K562 (cell line): Measurements from ENCODE around the gene POU2F3. TPM values are rescaled to one million over a fixed set of nuclear protein-coding genes. Genes with fewer than 3 reads are reported as not detected.

Experiments
- ATAC-seq: fragments of 200-7000 bp; cut with Tn5 transposase; 3 replicates; pipeline ENCODE4 v1.9.1; 2020; ENCODE audit warnings: moderate library complexity
- BruUV-seq: library from RNA; stranded (reverse); fragments of 400-500 nt; replicated peaks from 2 replicates; lab custom pipeline; 2021; lab: Mats Ljungman, UMichigan
- CTCF ChIA-PET: fragments of 300-600 bp; formaldehyde crosslinking; extraction: SDS; loops from one replicate; lab custom pipeline; 2021; ENCODE audit warnings: low intra/inter-chr PET ratio; lab: Yijun Ruan, JAX
- POLR2A ChIA-PET: fragments of 300-600, 350-650 bp; sonication (Branson Sonifier 250); formaldehyde crosslinking; extraction: SDS; loops from one replicate; lab custom pipeline; 2021; ENCODE audit warnings: antibody characterized with exemption, inconsistent platforms; lab: Yijun Ruan, JAX
- DNase-seq, 4 experiments: peaks; one replicate each; pipeline versions ENCODE4 v3.0.0 to v3.0.0-alpha.2; 2011 to 2018; ENCODE audit warnings: low spot score in 3 of 4, mixed read lengths in 3 of 4; ENCODE audit errors: extremely low read depth in 1 of 4
- FAIRE-seq: peaks from 2 replicates; lab custom pipeline; 2011; peaks lifted over from hg19 to GRCh38; lab: Jason Lieb, UNC
- H2AFZ ChIP-seq: 2 replicates; pipeline ENCODE4 v1.6.0; 2011; ENCODE audit warnings: low read depth, low read length, control low read depth, inconsistent platforms
- H3K27ac ChIP-seq: fragments of 200-600 bp; 3 replicates; pipeline ENCODE4 v1.8.0; 2011; ENCODE audit warnings: low read depth, mild to moderate bottlenecking, control low read depth, inconsistent platforms, low read length, moderate library complexity, mixed read lengths; ENCODE audit errors: extremely low read depth
- H3K27me3 ChIP-seq, 2 experiments: fragments of 300-600 bp in 1 of 2; 2 replicates in 1 of 2; 3 replicates in 1 of 2; pipeline versions ENCODE4 v1.6.0 to v1.8.0; 2011; ENCODE audit warnings: inconsistent platforms in 2 of 2, low read length in 2 of 2, mild to moderate bottlenecking in 1 of 2, mixed read lengths in 1 of 2, moderate library complexity in 1 of 2; ENCODE audit not compliant: control insufficient read depth in 2 of 2, insufficient read depth in 2 of 2
- H3K36me3 ChIP-seq: fragments of 300-600 bp; 3 replicates; pipeline ENCODE4 v1.8.0; 2011; ENCODE audit warnings: mild to moderate bottlenecking, low read length, inconsistent platforms; ENCODE audit not compliant: control insufficient read depth, insufficient read depth
- H3K4me1 ChIP-seq, 2 experiments: fragments of 200-600 bp in 1 of 2; replicated peaks in 1 of 2; 2 replicates in 1 of 2; 3 replicates in 1 of 2; pipeline versions ENCODE4 v1.5.1 to v1.8.0; 2011; ENCODE audit warnings: inconsistent platforms in 2 of 2, low read length in 2 of 2, mild to moderate bottlenecking in 1 of 2, mixed read lengths in 1 of 2, moderate library complexity in 1 of 2; ENCODE audit not compliant: control insufficient read depth in 2 of 2, insufficient read depth in 2 of 2
- H3K4me2 ChIP-seq: 2 replicates; pipeline ENCODE4 v1.6.1; 2011; ENCODE audit warnings: low read length, control low read depth, inconsistent platforms, mixed read lengths; ENCODE audit not compliant: insufficient read depth
- H3K4me3 ChIP-seq: fragments of 200-600 bp; sonication (generic), shearing (Covaris generic); 2 replicates; pipeline ENCODE4 v1.5.1; 2016; ENCODE audit warnings: control low read depth, inconsistent platforms
- H3K79me2 ChIP-seq: fragments of 200-600 bp; 3 replicates; pipeline ENCODE4 v1.8.0; 2011; ENCODE audit warnings: low read length, inconsistent platforms; ENCODE audit not compliant: control insufficient read depth, insufficient read depth
- H3K9ac ChIP-seq, 2 experiments: 2 replicates each; pipeline versions ENCODE4 v1.6.0 to v1.6.1; 2011; ENCODE audit warnings: low read depth in 2 of 2, low read length in 2 of 2, control low read depth in 1 of 2, inconsistent platforms in 1 of 2, mild to moderate bottlenecking in 1 of 2, mixed read lengths in 1 of 2; ENCODE audit not compliant: insufficient read depth in 1 of 2
- H3K9me1 ChIP-seq: one replicate; pipeline ENCODE4 v1.6.0; 2011; ENCODE audit warnings: inconsistent platforms, mild to moderate bottlenecking, low read length, moderate library complexity; ENCODE audit not compliant: control insufficient read depth, insufficient read depth
- H3K9me3 ChIP-seq: replicated peaks from 2 replicates; pipeline ENCODE4 v1.5.1; 2011; ENCODE audit warnings: low read depth, low read length, inconsistent platforms; ENCODE audit not compliant: control insufficient read depth, insufficient read depth
- H4K20me1 ChIP-seq: replicated peaks from 2 replicates; pipeline ENCODE4 v1.6.1; 2011; ENCODE audit warnings: low read length, inconsistent platforms, mixed read lengths; ENCODE audit not compliant: control insufficient read depth, insufficient read depth
- ETV1 ChIP-seq: fragments of 450-650 bp; conservative IDR thresholded peaks from 2 replicates; pipeline ENCODE4 v1.6.1; 2016; ENCODE audit warnings: missing genetic modification characterization, control low read depth, low read depth, missing compliant biosample characterization
- GATAD2B ChIP-seq: fragments of 450-650 bp; IDR thresholded peaks from 2 replicates; pipeline ENCODE4 v1.6.1; 2017; ENCODE audit warnings: mild to moderate bottlenecking, borderline replicate concordance
- KDM5B ChIP-seq: fragments of 200-600 bp; sonication (generic); IDR thresholded peaks from 2 replicates; pipeline ENCODE4 v1.6.1; 2012; ENCODE audit warnings: low read depth, mild to moderate bottlenecking, moderate library complexity, low read length, control low read depth, inconsistent platforms; ENCODE audit not compliant: insufficient replicate concordance
- LCOR ChIP-seq: sonication (generic); formaldehyde crosslinking; IDR thresholded peaks from 2 replicates; pipeline ENCODE4 v1.8.0; 2022; ENCODE audit warnings: mild to moderate bottlenecking, missing genetic modification reagents
- MEF2A ChIP-seq: IDR thresholded peaks from 2 replicates; pipeline ENCODE4 v1.6.1; 2011; ENCODE audit warnings: low read depth, mild to moderate bottlenecking, low read length, moderate library complexity; ENCODE audit not compliant: control insufficient read depth
- RBFOX2 ChIP-seq: fragments of 200-400 bp; formaldehyde crosslinking; IDR thresholded peaks from 2 replicates; pipeline ENCODE4 v1.6.1; 2017; ENCODE audit warnings: low read depth, mild to moderate bottlenecking, low read length, moderate library complexity
- SPI1 ChIP-seq: IDR thresholded peaks from 2 replicates; pipeline ENCODE4 v1.6.1; 2011; ENCODE audit warnings: low read depth, low read length, control low read depth, borderline replicate concordance
- TFAM ChIP-seq: fragments of 250-450 bp; sonication (Bioruptor Pico); conservative IDR thresholded peaks from 2 replicates; pipeline ENCODE4 v1.5.0; 2021; ENCODE audit warnings: mild to moderate bottlenecking, moderate library complexity
- ZBED1 ChIP-seq: IDR thresholded peaks from 2 replicates; pipeline ENCODE4 v1.6.1; 2014
- ZNF232 ChIP-seq: sonication (generic); formaldehyde crosslinking; IDR thresholded peaks from 2 replicates; pipeline ENCODE4 v1.8.0; 2022; ENCODE audit warnings: mild to moderate bottlenecking, missing genetic modification reagents
- ZNF436 ChIP-seq: fragments of 250-450, 450-650 bp; sonication (Bioruptor Pico); formaldehyde crosslinking; IDR thresholded peaks from 2 replicates; pipeline ENCODE4 v1.7.0; 2020; ENCODE audit warnings: mild to moderate bottlenecking
- ZNF644 ChIP-seq: fragments of 200-800 bp; sonication (Bioruptor generic); IDR thresholded peaks from 2 replicates; pipeline ENCODE4 v1.6.1; 2016; ENCODE audit warnings: low read depth, missing genetic modification characterization, missing compliant biosample characterization
- WGBS: fragments of 100-300 bp; shearing (Covaris generic); methylation state at CpG from one replicate; pipeline ENCODE4 v1.1.6; 2016; ENCODE audit warnings: low coverage, mixed read lengths; ENCODE audit not compliant: insufficient coverage; ENCODE audit errors: missing lambda C conversion rate; 5-methylcytosine and 5-hydroxymethylcytosine counted together
- in situ Hi-C: fragments of 300-500 bp; cut with MboI; formaldehyde crosslinking; loops from 4 replicates; pipeline ENCODE4 v1.15.0; 2018; ENCODE audit warnings: inconsistent platforms, mixed read lengths
- intact Hi-C: fragments of 100-400 bp; cut with micrococcal nuclease; formaldehyde crosslinking; loops from 2 replicates; pipeline ENCODE4 v1.14.2; 2022
- polyA plus RNA-seq, 8 experiments: library from polyadenylated mRNA; depleted of rRNA in 4 of 8; stranded (reverse) in 5 of 8; unstranded in 3 of 8; fragments of >200 nt; fragmentation: Nextera tagmentation in 2 of 8; fragmentation: Illumina TruSeq in 1 of 8; extraction: Ambion mirVana in 2 of 8; extraction: Trizol in 1 of 8; gene quantifications; 2 replicates each; pipeline versions ENCODE4 v1.2.1 to v1.2.3, GENCODE V29; 2011 to 2014; ENCODE audit warnings: inconsistent platforms in 1 of 8, missing spikeins in 1 of 8
- total RNA-seq, 7 experiments: library from RNA; depleted of rRNA in 6 of 7; stranded (reverse); fragments of >200 nt in 6 of 7; fragmentation: Illumina TruSeq in 2 of 7; extraction: Trizol in 2 of 7; gene quantifications; 2 replicates each; pipeline versions ENCODE4 v1.2.1 to v1.2.3, GENCODE V29; 2011 to 2021; ENCODE audit warnings: low replicate concordance in 1 of 7
- TF ChIP-seq, protein P1 (sequence below): fragments of 250-450 bp; sonication (Bioruptor Pico); IDR thresholded peaks from 2 replicates; pipeline ENCODE4 v1.8.0; 2021; ENCODE audit warnings: mild to moderate bottlenecking, moderate library complexity
- TF ChIP-seq, protein P2 (sequence below): fragments of 450-650 bp; conservative IDR thresholded peaks from 2 replicates; pipeline ENCODE4 v1.6.1; 2016; ENCODE audit warnings: missing genetic modification characterization, low read depth, mild to moderate bottlenecking, control low read depth, missing compliant biosample characterization
- TF ChIP-seq, protein P3 (sequence below): fragments of 250-450 bp; sonication (Bioruptor Pico); IDR thresholded peaks from 2 replicates; pipeline ENCODE4 v1.4.0; 2020; ENCODE audit warnings: mild to moderate bottlenecking, moderate library complexity
- TF ChIP-seq, protein P4 (sequence below): fragments of 450-650 bp; IDR thresholded peaks from 2 replicates; pipeline ENCODE4 v1.6.1; 2014; ENCODE audit warnings: low read depth, mild to moderate bottlenecking, moderate library complexity, borderline replicate concordance

The POU2F3 gene
- total and polyA plus RNA-seq, 9 of the 15 experiments (the other 6 are each of a cell fraction or from before 2014, with no cell fraction given), result not detected

DNA sequence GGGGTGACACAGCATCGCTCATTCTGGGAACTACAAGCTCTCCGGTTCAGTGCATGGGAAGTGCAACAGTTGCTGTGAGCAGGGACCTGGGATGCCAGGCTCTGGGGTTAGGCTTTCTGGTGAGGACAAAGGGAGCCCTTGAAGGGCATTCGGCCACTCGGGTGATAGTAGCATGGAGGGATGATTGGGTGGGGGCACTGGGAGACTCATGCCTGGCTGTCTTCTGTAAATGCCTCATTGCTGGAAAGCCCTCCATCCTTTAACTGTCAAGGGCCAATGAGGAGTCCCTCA, 19.2 kb upstream of the POU2F3 start:
- CTCF ChIA-PET, result no interaction called here
- H3K27ac ChIP-seq, result no peak overlapping the region
- H2AFZ ChIP-seq, result no peak overlapping the region
- H3K4me3 ChIP-seq, result no peak overlapping the region
- FAIRE-seq (no peak), ATAC-seq (no peak), DNase-seq (no peak)
- H3K9ac ChIP-seq, result no peak overlapping the region
- peaks cover 3% of the 10 kb centered on the region for H3K9me1 ChIP-seq
- 0 out of 3 replicates have a peak, but pooled peaks cover 2% of the 10 kb centered on the region for H3K36me3 ChIP-seq
- no peaks in the 10 kb centered on the region for H3K9me3 ChIP-seq
- H3K4me2 ChIP-seq, result no peak overlapping the region
- BruUV-seq, result no TSS peak
- in situ Hi-C loops, result no loop called here
- POLR2A ChIA-PET, result no interaction called here
- WGBS, result 66% methylated on average over 4 of the region's 4 CpGs
- no peaks in the 10 kb centered on the region; a peak in 1 of 5 replicates for H3K27me3 ChIP-seq
- H3K79me2 ChIP-seq, result no peaks in the 10 kb centered on the region
- peaks cover 34% of the 10 kb centered on the region; the same call in 1 of the 2 replicates for H4K20me1 ChIP-seq
- peaks cover 6 to 16% of the 10 kb centered on the region in 2 experiments; a peak in 3 of 5 replicates for H3K4me1 ChIP-seq
- intact Hi-C loops, result no loop called here
- no peak for TF ChIP-seq SPI1
- TF ChIP-seq ZNF232 (CRISPR knock-in tag), result no peak
- no peak for TF ChIP-seq ETV1 (tag)
- TF ChIP-seq MEF2A, result no peak
- no peak for TF ChIP-seq GATAD2B
- TF ChIP-seq ZNF644 (tag), result no peak
- TF ChIP-seq, protein P1, sequence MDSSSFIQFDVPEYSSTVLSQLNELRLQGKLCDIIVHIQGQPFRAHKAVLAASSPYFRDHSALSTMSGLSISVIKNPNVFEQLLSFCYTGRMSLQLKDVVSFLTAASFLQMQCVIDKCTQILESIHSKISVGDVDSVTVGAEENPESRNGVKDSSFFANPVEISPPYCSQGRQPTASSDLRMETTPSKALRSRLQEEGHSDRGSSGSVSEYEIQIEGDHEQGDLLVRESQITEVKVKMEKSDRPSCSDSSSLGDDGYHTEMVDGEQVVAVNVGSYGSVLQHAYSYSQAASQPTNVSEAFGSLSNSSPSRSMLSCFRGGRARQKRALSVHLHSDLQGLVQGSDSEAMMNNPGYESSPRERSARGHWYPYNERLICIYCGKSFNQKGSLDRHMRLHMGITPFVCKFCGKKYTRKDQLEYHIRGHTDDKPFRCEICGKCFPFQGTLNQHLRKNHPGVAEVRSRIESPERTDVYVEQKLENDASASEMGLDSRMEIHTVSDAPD (CRISPR knock-in tag), result no peak
- TF ChIP-seq ZNF436, result no peak
- TF ChIP-seq, protein P2, sequence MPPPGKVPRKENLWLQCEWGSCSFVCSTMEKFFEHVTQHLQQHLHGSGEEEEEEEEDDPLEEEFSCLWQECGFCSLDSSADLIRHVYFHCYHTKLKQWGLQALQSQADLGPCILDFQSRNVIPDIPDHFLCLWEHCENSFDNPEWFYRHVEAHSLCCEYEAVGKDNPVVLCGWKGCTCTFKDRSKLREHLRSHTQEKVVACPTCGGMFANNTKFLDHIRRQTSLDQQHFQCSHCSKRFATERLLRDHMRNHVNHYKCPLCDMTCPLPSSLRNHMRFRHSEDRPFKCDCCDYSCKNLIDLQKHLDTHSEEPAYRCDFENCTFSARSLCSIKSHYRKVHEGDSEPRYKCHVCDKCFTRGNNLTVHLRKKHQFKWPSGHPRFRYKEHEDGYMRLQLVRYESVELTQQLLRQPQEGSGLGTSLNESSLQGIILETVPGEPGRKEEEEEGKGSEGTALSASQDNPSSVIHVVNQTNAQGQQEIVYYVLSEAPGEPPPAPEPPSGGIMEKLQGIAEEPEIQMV (tag), result no peak
- TF ChIP-seq, protein P3, sequence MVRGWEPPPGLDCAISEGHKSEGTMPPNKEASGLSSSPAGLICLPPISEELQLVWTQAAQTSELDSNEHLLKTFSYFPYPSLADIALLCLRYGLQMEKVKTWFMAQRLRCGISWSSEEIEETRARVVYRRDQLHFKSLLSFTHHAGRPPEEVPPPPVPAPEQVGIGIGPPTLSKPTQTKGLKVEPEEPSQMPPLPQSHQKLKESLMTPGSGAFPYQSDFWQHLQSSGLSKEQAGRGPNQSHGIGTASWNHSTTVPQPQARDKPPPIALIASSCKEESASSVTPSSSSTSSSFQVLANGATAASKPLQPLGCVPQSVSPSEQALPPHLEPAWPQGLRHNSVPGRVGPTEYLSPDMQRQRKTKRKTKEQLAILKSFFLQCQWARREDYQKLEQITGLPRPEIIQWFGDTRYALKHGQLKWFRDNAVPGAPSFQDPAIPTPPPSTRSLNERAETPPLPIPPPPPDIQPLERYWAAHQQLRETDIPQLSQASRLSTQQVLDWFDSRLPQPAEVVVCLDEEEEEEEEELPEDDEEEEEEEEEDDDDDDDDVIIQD (CRISPR knock-in tag), result no peak
- TF ChIP-seq LCOR (CRISPR knock-in tag), result no peak
- no peak for TF ChIP-seq KDM5B
- TF ChIP-seq ZBED1, result no peak
- TF ChIP-seq, protein P4, sequence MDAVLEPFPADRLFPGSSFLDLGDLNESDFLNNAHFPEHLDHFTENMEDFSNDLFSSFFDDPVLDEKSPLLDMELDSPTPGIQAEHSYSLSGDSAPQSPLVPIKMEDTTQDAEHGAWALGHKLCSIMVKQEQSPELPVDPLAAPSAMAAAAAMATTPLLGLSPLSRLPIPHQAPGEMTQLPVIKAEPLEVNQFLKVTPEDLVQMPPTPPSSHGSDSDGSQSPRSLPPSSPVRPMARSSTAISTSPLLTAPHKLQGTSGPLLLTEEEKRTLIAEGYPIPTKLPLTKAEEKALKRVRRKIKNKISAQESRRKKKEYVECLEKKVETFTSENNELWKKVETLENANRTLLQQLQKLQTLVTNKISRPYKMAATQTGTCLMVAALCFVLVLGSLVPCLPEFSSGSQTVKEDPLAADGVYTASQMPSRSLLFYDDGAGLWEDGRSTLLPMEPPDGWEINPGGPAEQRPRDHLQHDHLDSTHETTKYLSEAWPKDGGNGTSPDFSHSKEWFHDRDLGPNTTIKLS, result no peak
- TF ChIP-seq TFAM (CRISPR knock-in tag), result no peak
- no peak for TF ChIP-seq RBFOX2
